UCSD-AML1 (cell line): ENCODE results near the gene HIPK2.
"Not testable (repeated sequence)": the region's sequence is repeated elsewhere in the genome, so short reads cannot be mapped to it uniquely, and the experiment has no call there.

ENCODE experiments used
- DNase-seq: peaks from one replicate; lab custom pipeline; 2025; ENCODE audit not compliant: unreplicated experiment; lab: John Stamatoyannopoulos, UW

The HIPK2 gene

GRCh38 chr7:139572704-139573385 is 205.0 kb downstream of the HIPK2 start:
- no peak for DNase-seq

GRCh38 chr7:139572071-139572470 is 205.7 kb downstream of the HIPK2 start:
- DNase-seq, result no peak

GRCh38 chr7:139571651-139572050 is 206.1 kb downstream of the HIPK2 start:
- no peak for DNase-seq

- no peak for DNase-seq
Measured at GRCh38 chr7:139571190-139571589, 206.6 kb downstream of the HIPK2 start.

- no peak for DNase-seq
Measured at GRCh38 chr7:139570626-139571025, 207.2 kb downstream of the HIPK2 start.

GRCh38 chr7:139570119-139570518 is 207.7 kb downstream of the HIPK2 start:
- no peak for DNase-seq

GRCh38 chr7:139568813-139569490 is 208.8 kb downstream of the HIPK2 start:
- no peak for DNase-seq

- DNase-seq, result no peak
Measured at GRCh38 chr7:139568346-139568675, 209.5 kb downstream of the HIPK2 start.

- DNase-seq, result no peak
Measured at GRCh38 chr7:139567647-139568345, 210.0 kb downstream of the HIPK2 start.

- no peak for DNase-seq
Measured at GRCh38 chr7:139566736-139567646, 210.8 kb downstream of the HIPK2 start.

GRCh38 chr7:139566075-139566474 is 211.7 kb downstream of the HIPK2 start:
- DNase-seq, result no peak

- DNase-seq, result no peak
Measured at GRCh38 chr7:139563856-139564255, 213.9 kb downstream of the HIPK2 start.

GRCh38 chr7:139562961-139563565 is 214.7 kb downstream of the HIPK2 start:
- DNase-seq, result no peak

- DNase-seq, result no peak
Measured at GRCh38 chr7:139562491-139562890, 215.3 kb downstream of the HIPK2 start.

- no peak for DNase-seq
Measured at GRCh38 chr7:139560678-139561077, 217.1 kb downstream of the HIPK2 start.

- DNase-seq, result no peak
Measured at GRCh38 chr7:139560199-139560598, 217.6 kb downstream of the HIPK2 start.

GRCh38 chr7:139559364-139560105 is 218.3 kb downstream of the HIPK2 start:
- DNase-seq, result no peak

- no peak for DNase-seq
Measured at GRCh38 chr7:139557857-139558581, 219.8 kb downstream of the HIPK2 start.

- DNase-seq, result not testable (repeated sequence)
Measured at GRCh38 chr7:139553991-139554700, 223.7 kb downstream of the HIPK2 start.
